Gastroesophageal sphincter (tissue), 3 donors: ENCODE data around the gene SAMD14.

Source experiments
- EP300 ChIP-seq: sonication (generic); formaldehyde crosslinking; IDR thresholded peaks from one replicate; pipeline ENCODE4 v1.6.1; 2017; ENCODE audit warnings: antibody characterized with exemption, mild to moderate bottlenecking
- POLR2A ChIP-seq, 2 donors: fragments of 450-650 bp; IDR thresholded peaks; one replicate each; pipeline ENCODE4 v1.6.1; 2017; ENCODE audit warnings: antibody characterized with exemption in 2 of 2, mild to moderate bottlenecking in 2 of 2, moderate library complexity in 1 of 2
- TF ChIP-seq, protein P1 (sequence below), 4 experiments: fragments of 200-600 bp in 2 of 4; fragments of 450-650 bp in 2 of 4; sonication (generic) in 1 of 4; IDR thresholded peaks; one replicate each; pipeline ENCODE4 v1.5.1; 2017 to 2019; ENCODE audit warnings: antibody characterized with exemption in 4 of 4, mild to moderate bottlenecking in 2 of 4, moderate library complexity in 2 of 4

DNA sequence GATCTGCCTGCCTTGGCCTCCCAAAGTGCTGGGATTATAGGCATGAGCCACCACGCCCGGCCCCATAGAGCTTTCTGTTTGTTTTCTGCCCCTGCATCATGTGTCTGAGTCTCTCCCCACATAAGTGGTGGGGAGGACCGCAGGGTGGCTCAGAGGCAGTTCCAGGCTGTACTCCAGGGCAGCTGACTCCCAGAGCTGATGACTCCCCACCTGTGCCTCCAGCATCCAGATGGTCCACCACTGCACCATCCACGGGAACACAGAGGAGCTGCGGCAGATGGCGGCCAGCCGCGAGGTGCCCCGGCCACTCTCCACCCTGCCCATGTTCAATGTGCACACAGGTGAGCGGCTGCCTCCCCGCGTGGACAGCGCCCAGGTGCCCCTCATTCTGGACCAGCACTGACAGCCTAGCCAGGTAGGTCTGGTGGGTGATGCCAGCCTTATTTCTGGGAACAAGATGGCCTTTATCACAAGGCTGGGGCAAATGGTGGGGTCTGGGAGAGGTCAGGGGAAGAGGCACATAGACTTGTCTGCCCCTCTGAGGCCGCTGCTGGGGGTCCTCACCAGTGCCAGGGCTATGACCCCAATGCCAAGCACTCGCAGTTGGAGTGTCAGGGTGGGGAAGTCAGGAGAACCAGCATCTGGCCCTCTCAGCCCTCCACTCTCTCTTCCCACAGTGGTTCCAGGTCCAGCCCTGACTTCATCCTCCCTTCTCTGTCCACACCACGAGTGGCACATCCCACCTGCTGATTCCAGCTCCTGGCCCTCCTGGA, 45.3 kb upstream of the SAMD14 start:
- TF ChIP-seq, protein P1, sequence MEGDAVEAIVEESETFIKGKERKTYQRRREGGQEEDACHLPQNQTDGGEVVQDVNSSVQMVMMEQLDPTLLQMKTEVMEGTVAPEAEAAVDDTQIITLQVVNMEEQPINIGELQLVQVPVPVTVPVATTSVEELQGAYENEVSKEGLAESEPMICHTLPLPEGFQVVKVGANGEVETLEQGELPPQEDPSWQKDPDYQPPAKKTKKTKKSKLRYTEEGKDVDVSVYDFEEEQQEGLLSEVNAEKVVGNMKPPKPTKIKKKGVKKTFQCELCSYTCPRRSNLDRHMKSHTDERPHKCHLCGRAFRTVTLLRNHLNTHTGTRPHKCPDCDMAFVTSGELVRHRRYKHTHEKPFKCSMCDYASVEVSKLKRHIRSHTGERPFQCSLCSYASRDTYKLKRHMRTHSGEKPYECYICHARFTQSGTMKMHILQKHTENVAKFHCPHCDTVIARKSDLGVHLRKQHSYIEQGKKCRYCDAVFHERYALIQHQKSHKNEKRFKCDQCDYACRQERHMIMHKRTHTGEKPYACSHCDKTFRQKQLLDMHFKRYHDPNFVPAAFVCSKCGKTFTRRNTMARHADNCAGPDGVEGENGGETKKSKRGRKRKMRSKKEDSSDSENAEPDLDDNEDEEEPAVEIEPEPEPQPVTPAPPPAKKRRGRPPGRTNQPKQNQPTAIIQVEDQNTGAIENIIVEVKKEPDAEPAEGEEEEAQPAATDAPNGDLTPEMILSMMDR (IDR thresholded peaks at IDR 0.05), result no peak
- no peak for TF ChIP-seq POLR2A (IDR thresholded peaks at IDR 0.05)
- no peak for TF ChIP-seq EP300
